ENCODE data around the gene TTYH2.

- TF ChIP-seq CTCF (conservative IDR thresholded peaks at IDR 0.05; ENCODE audit: low read length): no peak
- no peak for TF ChIP-seq EZH2phosphoT487 (IDR thresholded peaks at IDR 0.05; ENCODE audit: borderline replicate concordance, low read depth, low read length)
Measured at GRCh38 chr17:74303305-74303704, 89.9 kb downstream of the TTYH2 start.
